ENCODE results near the gene ZNF710. TPM values are rescaled to one million over a fixed set of nuclear protein-coding genes. Genes with fewer than 3 reads are reported as not detected.

ZNF710 gene
- polyA plus RNA-seq, 1 donor from 2014 or later = 10.2 TPM

GRCh38 chr15:90062973-90063769 is 62.0 kb downstream of the ZNF710 start:
- Histone ChIP-seq H2AFZ (ENCODE audit: low read depth, low read length) (no peak overlapping the region), H3K4me2 (ENCODE audit: low read length) (no peak overlapping the region), H3K79me2 (replicated peaks; ENCODE audit: insufficient read depth, low read length) (no peaks in the 10 kb centered on the region), H3K9me2 (ENCODE audit: insufficient read depth, low read length) (no peaks in the 10 kb centered on the region), H3K27me3 (ENCODE audit: insufficient read depth, low read depth, low read length) (no peaks in the 10 kb centered on the region), H3K9ac (ENCODE audit: low read length) (no peak overlapping the region), H4K20me1 (ENCODE audit: insufficient read depth) (no peaks in the 10 kb centered on the region), H3K9me3 (ENCODE audit: low read length) (no peaks in the 10 kb centered on the region), H3K27ac (ENCODE audit: low read length) (no peak overlapping the region), H3K4me3 (ENCODE audit: low read length) (no peak overlapping the region), H3K36me3 (ENCODE audit: insufficient read depth, low read length) (no peaks in the 10 kb centered on the region), H3F3A (ENCODE audit: insufficient read depth, low read length, poor library complexity, severe bottlenecking) (no peaks in the 10 kb centered on the region)
- TF ChIP-seq RAD21 (conservative IDR thresholded peaks at IDR 0.05) (no peak), TAF1 (IDR thresholded peaks at IDR 0.05; ENCODE audit: low read depth) (no peak), EZH2 (IDR thresholded peaks at IDR 0.05; ENCODE audit: borderline replicate concordance, insufficient read depth, low read length, poor library complexity, severe bottlenecking) (no peak), REST (IDR thresholded peaks at IDR 0.05; ENCODE audit: borderline replicate concordance) (no peak), CTCF (IDR thresholded peaks at IDR 0.05; ENCODE audit: poor library complexity, severe bottlenecking) (no peak), EP300 (conservative IDR thresholded peaks at IDR 0.05; ENCODE audit: poor library complexity, severe bottlenecking) (no peak), POLR2AphosphoS5 (IDR thresholded peaks at IDR 0.05) (no peak), MXI1 (conservative IDR thresholded peaks at IDR 0.05; ENCODE audit: poor library complexity, severe bottlenecking) (no peak), SMC3 (conservative IDR thresholded peaks at IDR 0.05; ENCODE audit: poor library complexity) (no peak)

GRCh38 chr15:90063770-90064247 is 62.7 kb downstream of the ZNF710 start:
- Histone ChIP-seq H4K20me1 (ENCODE audit: insufficient read depth) (no peaks in the 10 kb centered on the region), H3K27me3 (ENCODE audit: insufficient read depth, low read depth, low read length) (no peaks in the 10 kb centered on the region), H3K9me3 (ENCODE audit: low read length) (no peaks in the 10 kb centered on the region), H3K9ac (ENCODE audit: low read length) (no peak overlapping the region), H3K4me2 (ENCODE audit: low read length) (no peak overlapping the region), H3K27ac (ENCODE audit: low read length) (no peak overlapping the region), H3K79me2 (replicated peaks; ENCODE audit: insufficient read depth, low read length) (no peaks in the 10 kb centered on the region), H3K4me3 (ENCODE audit: low read length) (no peak overlapping the region), H3F3A (ENCODE audit: insufficient read depth, low read length, poor library complexity, severe bottlenecking) (no peaks in the 10 kb centered on the region), H3K9me2 (ENCODE audit: insufficient read depth, low read length) (no peaks in the 10 kb centered on the region), H2AFZ (ENCODE audit: low read depth, low read length) (no peak overlapping the region), H3K36me3 (ENCODE audit: insufficient read depth, low read length) (no peaks in the 10 kb centered on the region)
- no peak for TF ChIP-seq RAD21 (conservative IDR thresholded peaks at IDR 0.05)
- TF ChIP-seq REST (IDR thresholded peaks at IDR 0.05; ENCODE audit: borderline replicate concordance) = no peak
- TF ChIP-seq MXI1 (conservative IDR thresholded peaks at IDR 0.05; ENCODE audit: poor library complexity, severe bottlenecking) = no peak
- no peak for TF ChIP-seq TAF1 (IDR thresholded peaks at IDR 0.05; ENCODE audit: low read depth)
- no peak for TF ChIP-seq CTCF (IDR thresholded peaks at IDR 0.05; ENCODE audit: poor library complexity, severe bottlenecking)
- no peak for TF ChIP-seq EZH2 (IDR thresholded peaks at IDR 0.05; ENCODE audit: borderline replicate concordance, insufficient read depth, low read length, poor library complexity, severe bottlenecking)
- no peak for TF ChIP-seq SMC3 (conservative IDR thresholded peaks at IDR 0.05; ENCODE audit: poor library complexity)
- TF ChIP-seq POLR2AphosphoS5 (IDR thresholded peaks at IDR 0.05) = no peak
- no peak for TF ChIP-seq EP300 (conservative IDR thresholded peaks at IDR 0.05; ENCODE audit: poor library complexity, severe bottlenecking)

Data from neural cell (in vitro differentiated cells).